ENCODE data around the gene MORC3.
"Not testable (repeated sequence)": the region's sequence is repeated elsewhere in the genome, so short reads cannot be mapped to it uniquely, and the experiment has no call there.

MORC3 gene

DNA sequence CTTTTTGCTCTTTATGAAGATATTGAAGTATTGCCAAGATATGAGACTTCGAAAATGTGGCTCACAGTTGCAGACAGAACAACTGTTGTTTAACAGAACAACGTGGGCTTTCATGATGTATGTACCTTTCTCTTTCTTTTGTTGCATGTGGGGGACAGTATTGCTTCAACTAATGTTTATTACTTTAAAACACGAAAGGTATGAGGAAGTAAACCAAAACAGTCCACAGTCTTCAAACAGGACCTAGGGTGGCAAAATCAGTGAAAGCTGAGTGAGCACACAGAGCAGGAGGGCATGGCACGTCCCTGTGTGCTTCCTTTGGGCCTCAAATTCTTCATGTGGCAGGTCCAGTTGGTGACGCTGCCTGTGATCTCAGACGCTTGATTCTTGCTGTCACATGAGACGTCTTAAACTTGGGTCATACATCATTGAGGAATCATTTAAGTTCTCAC lies 57.4 kb downstream of the MORC3 start:
- TF ChIP-seq, protein P1, sequence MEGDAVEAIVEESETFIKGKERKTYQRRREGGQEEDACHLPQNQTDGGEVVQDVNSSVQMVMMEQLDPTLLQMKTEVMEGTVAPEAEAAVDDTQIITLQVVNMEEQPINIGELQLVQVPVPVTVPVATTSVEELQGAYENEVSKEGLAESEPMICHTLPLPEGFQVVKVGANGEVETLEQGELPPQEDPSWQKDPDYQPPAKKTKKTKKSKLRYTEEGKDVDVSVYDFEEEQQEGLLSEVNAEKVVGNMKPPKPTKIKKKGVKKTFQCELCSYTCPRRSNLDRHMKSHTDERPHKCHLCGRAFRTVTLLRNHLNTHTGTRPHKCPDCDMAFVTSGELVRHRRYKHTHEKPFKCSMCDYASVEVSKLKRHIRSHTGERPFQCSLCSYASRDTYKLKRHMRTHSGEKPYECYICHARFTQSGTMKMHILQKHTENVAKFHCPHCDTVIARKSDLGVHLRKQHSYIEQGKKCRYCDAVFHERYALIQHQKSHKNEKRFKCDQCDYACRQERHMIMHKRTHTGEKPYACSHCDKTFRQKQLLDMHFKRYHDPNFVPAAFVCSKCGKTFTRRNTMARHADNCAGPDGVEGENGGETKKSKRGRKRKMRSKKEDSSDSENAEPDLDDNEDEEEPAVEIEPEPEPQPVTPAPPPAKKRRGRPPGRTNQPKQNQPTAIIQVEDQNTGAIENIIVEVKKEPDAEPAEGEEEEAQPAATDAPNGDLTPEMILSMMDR (IDR thresholded peaks at IDR 0.05; ENCODE audit: low read depth, low read length), result no peak
- DNase-seq (ENCODE audit: low read depth in 2 of 2), result no peak
- no peak overlapping the region for H3K4me3 ChIP-seq (replicated peaks in 1 of 2; ENCODE audit: low read depth in 2 of 2, low read length in 2 of 2)

DNA sequence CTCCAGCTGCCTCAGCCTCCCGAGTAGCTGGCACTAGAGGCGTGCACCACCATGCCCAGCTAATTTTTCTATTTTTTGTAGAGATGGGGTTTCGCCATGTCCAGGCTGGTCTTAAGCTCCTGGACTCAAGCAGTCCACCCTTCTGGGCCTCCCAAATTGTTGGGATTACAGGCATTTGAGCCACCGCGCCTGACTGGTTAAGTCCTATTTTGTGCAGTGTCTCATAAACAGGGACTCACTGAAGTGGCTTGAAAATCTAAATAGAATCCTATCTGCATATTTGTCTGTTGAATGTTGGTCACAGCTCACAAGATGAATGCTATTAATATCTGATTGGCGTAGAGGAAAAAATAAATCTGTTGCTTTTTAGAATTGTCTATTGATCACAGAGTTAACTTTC lies 59.3 kb downstream of the MORC3 start:
- TF ChIP-seq, protein P1 (IDR thresholded peaks at IDR 0.05; ENCODE audit: low read depth, low read length), result no peak
- H3K4me3 ChIP-seq (replicated peaks in 1 of 2; ENCODE audit: low read depth in 2 of 2, low read length in 2 of 2), result no peak overlapping the region
- DNase-seq (ENCODE audit: low read depth in 2 of 2), result no peak

DNA sequence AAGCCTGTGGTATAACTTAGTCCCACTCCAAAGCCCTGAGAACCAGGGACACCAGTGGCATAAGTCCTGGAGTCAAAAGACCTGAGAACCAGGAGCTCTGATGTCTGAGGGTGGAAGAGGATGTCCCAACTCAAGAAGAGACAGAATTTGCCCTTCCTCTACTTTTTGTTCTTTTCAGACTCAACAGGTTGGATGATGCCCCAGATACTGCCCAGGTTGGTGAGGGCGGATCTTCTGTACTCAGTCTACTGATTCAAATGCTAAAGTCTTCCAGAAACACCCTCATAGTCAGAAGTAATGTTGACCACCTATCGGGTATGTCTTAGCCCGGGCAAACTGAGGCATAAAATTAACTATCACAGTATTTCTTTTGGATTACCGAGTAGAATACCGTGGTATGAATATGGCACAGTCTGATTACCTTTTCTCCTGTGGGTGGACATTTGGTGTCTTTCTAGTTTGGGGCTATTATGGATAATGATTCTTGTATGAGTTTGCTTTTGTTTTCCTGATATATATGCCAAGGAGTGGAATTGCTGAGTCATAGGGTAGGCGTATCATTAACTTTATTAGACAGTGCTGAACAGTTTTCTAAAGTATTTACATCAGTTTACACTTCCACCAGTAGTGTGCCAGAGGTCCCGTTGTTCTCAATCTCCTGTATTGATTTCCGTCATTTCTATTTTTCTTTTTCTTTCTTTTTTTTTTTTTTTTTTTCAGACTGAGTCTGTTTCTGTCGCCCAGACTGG lies 62.0 kb downstream of the MORC3 start:
- H3K4me3 ChIP-seq (replicated peaks in 1 of 2; ENCODE audit: low read depth in 2 of 2, low read length in 2 of 2), result no peak overlapping the region
- DNase-seq (ENCODE audit: low read depth in 2 of 2), result no peak
- TF ChIP-seq, protein P1 (IDR thresholded peaks at IDR 0.05; ENCODE audit: low read depth, low read length), result no peak

DNA sequence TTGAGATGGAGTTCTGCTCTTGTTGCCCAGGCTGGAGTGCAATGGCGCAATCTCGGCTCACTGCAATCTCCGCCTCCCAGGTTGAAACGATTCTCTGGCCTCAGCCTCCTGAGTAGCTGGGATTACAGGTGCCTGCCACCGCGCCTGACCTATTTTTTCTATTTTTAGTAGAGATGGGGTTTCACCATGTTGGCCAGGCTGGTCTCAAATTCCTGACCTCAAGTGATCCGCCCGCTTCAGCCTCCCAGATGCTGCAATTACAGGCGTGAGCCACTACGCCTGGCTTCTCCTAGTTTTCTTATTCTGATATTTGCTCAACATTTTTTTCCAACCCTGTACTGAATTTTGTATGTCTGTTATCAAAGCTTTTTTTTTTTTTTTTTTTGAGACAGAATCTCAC lies 62.7 kb downstream of the MORC3 start:
- H3K4me3 ChIP-seq (replicated peaks in 1 of 2; ENCODE audit: low read depth in 2 of 2, low read length in 2 of 2); DNase-seq (ENCODE audit: low read depth in 2 of 2): not testable (repeated sequence)

DNA sequence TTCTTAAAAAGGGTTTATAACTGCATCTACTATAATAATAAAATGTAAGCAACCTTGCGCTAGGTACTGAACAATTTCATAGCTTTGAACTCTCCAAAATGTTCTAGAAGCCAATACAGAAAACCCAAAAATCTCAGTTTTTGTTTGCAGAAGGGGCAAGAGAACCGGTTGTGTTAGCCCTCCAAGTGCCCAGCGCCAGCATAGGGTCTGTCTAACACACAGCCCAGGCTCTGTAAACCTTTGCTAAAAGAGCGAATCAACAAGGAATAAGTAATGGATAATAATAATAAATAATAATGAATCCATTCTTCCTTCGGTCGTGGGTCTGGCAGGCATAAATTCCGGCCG lies 64.9 kb downstream of the MORC3 start:
- no peak for DNase-seq (ENCODE audit: low read depth in 2 of 2)
- TF ChIP-seq, protein P1 (IDR thresholded peaks at IDR 0.05; ENCODE audit: low read depth, low read length), result no peak
- peak overlapping the region; percentile 54 to 58 for H3K4me3 ChIP-seq (replicated peaks in 1 of 2; ENCODE audit: low read depth in 2 of 2, low read length in 2 of 2)

DNA sequence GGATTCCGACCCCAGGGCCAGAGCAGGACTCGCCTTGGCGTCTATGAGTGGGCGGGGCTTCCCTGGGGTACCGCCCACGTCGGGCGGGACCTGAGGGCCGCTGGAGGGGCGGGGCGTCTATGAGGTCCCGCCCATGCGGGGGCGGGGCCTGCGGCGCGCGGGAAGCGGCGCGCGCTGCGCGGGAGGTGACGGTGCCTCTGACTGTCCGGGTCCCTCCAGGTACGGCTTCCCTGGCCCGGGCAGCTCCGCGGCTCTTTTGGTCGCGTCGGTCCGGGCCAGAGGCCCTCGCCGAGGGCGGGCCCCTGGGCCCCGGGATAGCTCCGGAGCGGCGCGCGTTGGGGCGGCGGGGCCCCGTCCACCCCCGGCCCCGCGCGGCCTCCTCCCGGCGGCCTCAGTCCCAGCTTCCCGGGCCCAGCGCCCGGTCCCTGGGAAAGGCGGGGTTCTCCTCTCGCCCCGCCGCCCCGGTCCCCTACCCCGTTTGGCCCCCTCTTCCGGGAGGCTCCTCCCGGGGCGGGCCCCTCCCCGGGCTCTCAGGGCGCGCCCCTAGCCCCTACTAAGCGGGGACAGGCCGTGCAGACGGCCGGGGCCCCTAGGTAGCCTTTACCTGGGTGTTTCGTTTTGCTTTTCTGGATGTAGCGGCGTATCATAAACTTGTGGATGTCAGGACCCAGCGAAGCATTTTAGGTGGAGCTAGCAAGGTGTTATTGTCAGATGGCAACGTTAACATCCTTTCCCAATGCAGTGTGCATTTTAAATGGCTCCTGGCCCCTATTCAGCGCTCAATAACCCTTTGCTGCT lies 65.4 kb downstream of the MORC3 start, which contains the start of gene CHAF1B:
CHAF1B (plus strand) TSS at position 160 of the 798 bp plus-strand sequence. CDS start 745 bp downstream, outside the sequence.
- TF ChIP-seq, protein P1 (IDR thresholded peaks at IDR 0.05; ENCODE audit: low read depth, low read length), result no peak
- DNase-seq (ENCODE audit: low read depth in 2 of 2), result peak; percentile 75 to 82
- peak within 1 kb of the TSS; percentile 54 to 58 for H3K4me3 ChIP-seq (replicated peaks in 1 of 2; ENCODE audit: low read depth in 2 of 2, low read length in 2 of 2)

DNA sequence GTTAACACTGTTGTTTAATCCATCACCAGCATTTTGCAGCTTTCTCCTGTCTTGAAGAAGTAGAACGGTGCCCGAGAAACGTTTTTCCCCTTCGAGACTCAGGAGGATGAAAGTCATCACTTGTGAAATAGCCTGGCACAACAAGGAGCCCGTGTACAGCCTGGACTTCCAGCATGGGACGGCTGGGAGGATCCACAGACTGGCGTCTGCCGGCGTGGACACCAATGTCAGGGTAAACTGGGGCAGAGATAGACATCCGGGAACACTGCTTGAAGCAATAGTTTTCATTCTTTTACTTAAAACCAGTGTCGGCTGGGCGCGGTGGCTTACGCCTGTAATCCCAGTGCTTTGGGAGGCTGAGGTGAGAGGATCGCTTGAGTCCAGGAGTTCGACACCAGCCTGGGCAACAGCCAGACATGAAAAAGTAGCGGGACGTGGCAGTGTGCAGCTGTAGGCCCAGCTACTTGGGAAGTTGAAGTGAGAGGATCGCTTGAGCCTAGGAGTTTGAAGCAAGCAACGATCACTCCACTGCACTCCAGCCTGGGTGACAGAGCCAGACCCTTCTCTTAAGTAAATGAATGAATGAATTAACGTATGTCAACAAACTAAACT lies 66.1 kb downstream of the MORC3 start:
- TF ChIP-seq, protein P1 (IDR thresholded peaks at IDR 0.05; ENCODE audit: low read depth, low read length), result no peak
- DNase-seq (ENCODE audit: low read depth in 2 of 2), result peak in 1 of 2 donors; percentile 18
- H3K4me3 ChIP-seq (replicated peaks in 1 of 2; ENCODE audit: low read depth in 2 of 2, low read length in 2 of 2), result peak overlapping the region; percentile 54 to 58

Measured in cardiac fibroblast (primary cell).